ENCODE data around the gene ZC3H18. TPM values are rescaled to one million over a fixed set of nuclear protein-coding genes. Genes with fewer than 3 reads are reported as not detected.

The ZC3H18 gene
- total RNA-seq, 1 experiment from 2014 or later: 76.4 TPM

DNA sequence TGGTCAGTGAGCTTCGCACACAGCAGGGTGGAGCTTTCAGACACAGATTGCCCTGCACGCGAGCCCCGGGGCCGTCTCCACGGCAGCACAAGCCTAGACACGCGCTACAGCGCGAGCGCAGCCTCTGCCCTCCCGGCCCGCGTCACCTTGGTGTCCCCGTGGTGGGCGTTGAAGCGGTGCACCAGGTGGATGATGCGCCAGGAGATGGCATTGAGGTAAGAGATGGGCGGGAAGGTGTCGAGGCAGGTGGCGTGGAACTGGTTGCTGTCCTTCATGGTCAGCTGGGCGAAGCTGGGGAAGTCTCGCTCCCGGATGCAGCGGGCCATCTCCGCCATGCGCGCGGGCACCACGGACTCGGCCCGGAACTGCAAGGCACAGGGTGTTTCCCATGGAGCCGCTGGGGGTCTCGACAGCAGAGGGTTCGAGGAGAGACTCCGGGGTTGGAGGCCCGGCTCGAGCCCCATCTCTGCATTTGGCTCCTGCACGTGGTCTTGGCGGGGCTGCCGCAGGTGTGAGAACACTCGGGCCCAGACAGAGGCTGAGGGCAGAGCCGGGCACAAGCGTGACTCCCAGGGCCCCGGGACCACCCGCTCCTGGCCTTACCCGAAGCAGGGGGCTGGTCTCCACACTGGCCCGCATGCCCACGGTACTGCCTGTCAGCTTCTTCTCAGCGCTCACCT, 85.0 kb downstream of the ZC3H18 start:
- H3K27ac ChIP-seq: no peak overlapping the region
- TF ChIP-seq, protein P1, sequence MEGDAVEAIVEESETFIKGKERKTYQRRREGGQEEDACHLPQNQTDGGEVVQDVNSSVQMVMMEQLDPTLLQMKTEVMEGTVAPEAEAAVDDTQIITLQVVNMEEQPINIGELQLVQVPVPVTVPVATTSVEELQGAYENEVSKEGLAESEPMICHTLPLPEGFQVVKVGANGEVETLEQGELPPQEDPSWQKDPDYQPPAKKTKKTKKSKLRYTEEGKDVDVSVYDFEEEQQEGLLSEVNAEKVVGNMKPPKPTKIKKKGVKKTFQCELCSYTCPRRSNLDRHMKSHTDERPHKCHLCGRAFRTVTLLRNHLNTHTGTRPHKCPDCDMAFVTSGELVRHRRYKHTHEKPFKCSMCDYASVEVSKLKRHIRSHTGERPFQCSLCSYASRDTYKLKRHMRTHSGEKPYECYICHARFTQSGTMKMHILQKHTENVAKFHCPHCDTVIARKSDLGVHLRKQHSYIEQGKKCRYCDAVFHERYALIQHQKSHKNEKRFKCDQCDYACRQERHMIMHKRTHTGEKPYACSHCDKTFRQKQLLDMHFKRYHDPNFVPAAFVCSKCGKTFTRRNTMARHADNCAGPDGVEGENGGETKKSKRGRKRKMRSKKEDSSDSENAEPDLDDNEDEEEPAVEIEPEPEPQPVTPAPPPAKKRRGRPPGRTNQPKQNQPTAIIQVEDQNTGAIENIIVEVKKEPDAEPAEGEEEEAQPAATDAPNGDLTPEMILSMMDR (conservative IDR thresholded peaks at IDR 0.05): no peak
- no peak for TF ChIP-seq EZH2 (IDR thresholded peaks at IDR 0.05; ENCODE audit: low read depth)
- BruUV-seq (replicated peaks): no TSS peak
- no peak for DNase-seq
- no peak overlapping the region for H2AFZ ChIP-seq
- no peaks in the 10 kb centered on the region for H3K9me2 ChIP-seq (ENCODE audit: insufficient read depth)
- no peaks in the 10 kb centered on the region for H3K9me3 ChIP-seq (ENCODE audit: insufficient read depth, low read depth)
- no peak overlapping the region for H3K4me2 ChIP-seq
- H3K4me3 ChIP-seq: no peak overlapping the region
- H3K79me2 ChIP-seq (ENCODE audit: low read depth): peaks cover 9% of the 10 kb centered on the region; the same call in 1 of the 2 replicates
- no peaks in the 10 kb centered on the region for H3K36me3 ChIP-seq (ENCODE audit: low read depth)
- ChIA-PET POLR2A (ENCODE audit: unreplicated experiment) (no interaction called here), CTCF (interaction anchor here (0.6 kb wide), 1 partner anchor 57 kb away, joined by 4 read pairs; no protein-coding TSS in a partner anchor)
- peaks cover 9% of the 10 kb centered on the region; the same call in 1 of the 2 replicates for H3F3A ChIP-seq (ENCODE audit: insufficient read depth, low read depth)
- no peaks in the 10 kb centered on the region for H3K4me1 ChIP-seq (replicated peaks; ENCODE audit: insufficient read depth)
- H3K27me3 ChIP-seq (ENCODE audit: insufficient read depth, low read depth): no peaks in the 10 kb centered on the region
- intact Hi-C loops (cut with micrococcal nuclease; ENCODE audit: unreplicated experiment): no loop called here
- H4K20me1 ChIP-seq (ENCODE audit: insufficient read depth): no peaks in the 10 kb centered on the region; the same call in 1 of the 2 replicates

DNA sequence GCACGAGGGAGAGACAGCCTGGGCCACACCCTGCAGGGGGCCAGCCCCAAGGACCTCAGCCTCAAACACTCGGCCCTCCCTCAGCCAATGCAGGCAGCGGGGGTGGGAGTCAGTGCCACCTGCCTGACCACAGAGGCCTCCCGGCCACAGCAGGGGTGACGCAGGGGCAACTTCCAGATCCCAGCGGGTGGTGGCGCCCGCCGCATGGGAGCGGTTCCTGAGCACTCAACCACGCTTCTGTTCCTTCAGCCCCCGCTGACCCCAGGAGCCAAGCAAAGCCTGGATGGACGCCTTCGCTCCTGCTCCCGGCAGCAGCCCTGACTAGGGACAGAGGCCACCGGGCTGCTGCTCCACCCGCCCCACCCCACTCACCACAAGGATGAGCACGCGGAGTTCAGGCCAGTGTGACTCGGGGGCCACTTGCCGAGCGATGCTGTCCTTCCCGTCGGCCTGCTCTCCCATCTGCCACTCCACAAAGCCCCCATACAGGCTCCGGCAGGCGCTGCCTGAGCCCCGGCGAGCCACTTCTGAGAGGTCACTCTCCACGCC, 85.6 kb downstream of the ZC3H18 start:
- no peaks in the 10 kb centered on the region for H3K9me2 ChIP-seq (ENCODE audit: insufficient read depth)
- H3K9me3 ChIP-seq (ENCODE audit: insufficient read depth, low read depth): no peaks in the 10 kb centered on the region
- no peaks in the 10 kb centered on the region for H3K4me1 ChIP-seq (replicated peaks; ENCODE audit: insufficient read depth)
- intact Hi-C loops (cut with micrococcal nuclease; ENCODE audit: unreplicated experiment): no loop called here
- TF ChIP-seq, protein P1 (conservative IDR thresholded peaks at IDR 0.05): no peak
- TF ChIP-seq EZH2 (IDR thresholded peaks at IDR 0.05; ENCODE audit: low read depth): no peak
- ChIA-PET POLR2A (ENCODE audit: unreplicated experiment) (no interaction called here), CTCF (no interaction called here)
- no peak overlapping the region for H3K4me3 ChIP-seq
- no peaks in the 10 kb centered on the region; the same call in 1 of the 2 replicates for H4K20me1 ChIP-seq (ENCODE audit: insufficient read depth)
- no peak for DNase-seq
- H3F3A ChIP-seq (ENCODE audit: insufficient read depth, low read depth): peaks cover 9% of the 10 kb centered on the region; the same call in 1 of the 2 replicates
- no peaks in the 10 kb centered on the region for H3K27me3 ChIP-seq (ENCODE audit: insufficient read depth, low read depth)
- H3K79me2 ChIP-seq (ENCODE audit: low read depth): peaks cover 11% of the 10 kb centered on the region; the same call in 1 of the 2 replicates
- no peak overlapping the region for H3K4me2 ChIP-seq
- no peaks in the 10 kb centered on the region for H3K36me3 ChIP-seq (ENCODE audit: low read depth)
- no TSS peak for BruUV-seq (replicated peaks)
- H2AFZ ChIP-seq: no peak overlapping the region
- H3K27ac ChIP-seq: no peak overlapping the region

DNA sequence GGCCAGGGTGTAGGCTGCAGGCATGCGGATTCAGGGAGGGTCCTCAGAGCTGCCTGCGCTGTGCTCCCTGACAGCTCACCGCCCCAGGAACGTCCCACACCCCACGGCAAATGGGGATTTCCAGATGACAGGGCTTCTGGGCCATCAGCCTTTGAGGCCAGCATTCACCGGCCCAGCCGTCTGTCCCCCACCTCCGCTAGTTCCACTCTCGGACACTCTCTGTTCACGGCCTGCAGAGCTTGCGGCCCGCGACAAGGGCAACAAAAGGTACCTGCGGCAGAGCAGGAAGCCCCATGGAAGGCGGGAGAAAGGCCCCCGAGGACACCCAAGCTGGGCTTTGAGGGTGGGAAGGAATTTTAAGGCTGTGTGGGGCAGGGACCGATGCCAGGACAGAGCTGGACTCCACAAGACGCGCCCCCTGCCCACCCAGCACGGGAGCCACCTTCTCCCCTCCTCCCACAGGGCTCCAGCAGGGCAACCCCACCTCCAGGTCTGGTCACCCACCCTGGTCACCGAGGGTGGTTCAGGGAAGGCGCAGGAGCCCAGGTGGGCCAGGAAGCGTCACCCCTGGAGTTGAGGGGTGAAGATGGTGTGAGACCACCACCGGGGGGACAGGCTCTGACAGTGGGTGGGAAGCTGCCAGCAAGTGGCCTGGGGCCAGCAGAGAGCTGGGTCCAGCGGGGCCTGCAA, 86.2 kb downstream of the ZC3H18 start:
- Histone ChIP-seq H3K27me3 (ENCODE audit: insufficient read depth, low read depth) (no peaks in the 10 kb centered on the region), H2AFZ (no peak overlapping the region), H3K9me2 (ENCODE audit: insufficient read depth) (no peaks in the 10 kb centered on the region), H4K20me1 (ENCODE audit: insufficient read depth) (no peaks in the 10 kb centered on the region; the same call in 1 of the 2 replicates), H3K4me2 (no peak overlapping the region), H3K4me3 (no peak overlapping the region), H3K9me3 (ENCODE audit: insufficient read depth, low read depth) (no peaks in the 10 kb centered on the region), H3F3A (ENCODE audit: insufficient read depth, low read depth) (peaks cover 11% of the 10 kb centered on the region; the same call in 1 of the 2 replicates), H3K27ac (no peak overlapping the region), H3K4me1 (replicated peaks; ENCODE audit: insufficient read depth) (0 out of 2 replicates have a peak, but pooled peaks cover 3% of the 10 kb centered on the region), H3K36me3 (ENCODE audit: low read depth) (no peaks in the 10 kb centered on the region), H3K79me2 (ENCODE audit: low read depth) (peaks cover 16% of the 10 kb centered on the region)
- intact Hi-C loops (cut with micrococcal nuclease; ENCODE audit: unreplicated experiment): no loop called here
- POLR2A ChIA-PET (ENCODE audit: unreplicated experiment): no interaction called here
- TF ChIP-seq, protein P1 (conservative IDR thresholded peaks at IDR 0.05): no peak
- no peak for TF ChIP-seq EZH2 (IDR thresholded peaks at IDR 0.05; ENCODE audit: low read depth)
- BruUV-seq (replicated peaks): no TSS peak
- no peak for DNase-seq
- CTCF ChIA-PET: no interaction called here
